Muscle layer of duodenum (tissue), 2 donors: ENCODE data around the gene DSG3.

Source experiments
- H3K27ac ChIP-seq: one replicate; pipeline ENCODE4 v1.7.0; 2013; ENCODE audit warnings: mild to moderate bottlenecking, low read length
- H3K27me3 ChIP-seq: one replicate; pipeline ENCODE4 v1.7.0; 2013; ENCODE audit warnings: low read depth, mild to moderate bottlenecking, control low read depth, low read length
- H3K36me3 ChIP-seq, 2 donors: one replicate each; pipeline ENCODE4 v1.7.0; 2013; ENCODE audit warnings: low read length in 2 of 2, control low read depth in 1 of 2, mild to moderate bottlenecking in 1 of 2; ENCODE audit not compliant: insufficient read depth in 2 of 2, control insufficient read depth in 1 of 2
- H3K4me1 ChIP-seq, 2 donors: one replicate each; pipeline ENCODE4 v1.7.0; 2013; ENCODE audit warnings: low read length in 2 of 2, mild to moderate bottlenecking in 2 of 2, control low read depth in 1 of 2, moderate library complexity in 1 of 2; ENCODE audit not compliant: insufficient read depth in 2 of 2, control insufficient read depth in 1 of 2
- H3K4me3 ChIP-seq, 2 donors: one replicate each; pipeline ENCODE4 v1.7.0; 2013; ENCODE audit warnings: low read length in 2 of 2, low read depth in 1 of 2, mild to moderate bottlenecking in 1 of 2
- H3K9me3 ChIP-seq, 2 donors: one replicate each; pipeline ENCODE4 v1.7.0; 2013; ENCODE audit warnings: low read length in 2 of 2, control low read depth in 1 of 2, mild to moderate bottlenecking in 1 of 2; ENCODE audit not compliant: control insufficient read depth in 1 of 2
- donor health status: healthy.

The DSG3 gene

DNA sequence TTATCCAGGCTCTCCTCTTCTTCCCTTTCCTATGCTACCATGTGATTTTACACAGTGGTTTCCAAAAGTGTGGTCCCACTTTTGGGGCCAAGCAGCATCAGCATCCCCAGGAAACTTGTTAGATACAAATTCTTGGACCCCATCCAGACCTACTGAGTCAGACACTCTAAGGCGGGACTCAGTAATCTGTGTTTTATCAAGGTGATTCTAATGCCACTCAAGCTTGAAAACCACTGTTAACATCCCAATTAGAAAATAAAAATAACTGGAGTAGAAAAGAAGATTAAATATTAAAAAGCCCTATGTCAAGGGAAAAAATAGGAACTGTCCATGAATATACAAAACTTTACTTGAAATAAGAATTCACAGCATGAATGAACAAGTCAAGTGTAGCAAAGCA is 61.2 kb downstream of the DSG3 start:
- no peaks in the 10 kb centered on the region for H3K4me1 ChIP-seq
- H3K27ac ChIP-seq: no peak overlapping the region
- H3K9me3 ChIP-seq: no peaks in the 10 kb centered on the region
- no peak overlapping the region for H3K4me3 ChIP-seq
- H3K36me3 ChIP-seq: no peaks in the 10 kb centered on the region
- no peaks in the 10 kb centered on the region for H3K27me3 ChIP-seq

- Histone ChIP-seq H3K9me3 (no peaks in the 10 kb centered on the region), H3K27ac (no peak overlapping the region), H3K27me3 (no peaks in the 10 kb centered on the region), H3K4me3 (no peak overlapping the region), H3K36me3 (no peaks in the 10 kb centered on the region), H3K4me1 (no peaks in the 10 kb centered on the region)
These were observed 62.0 kb downstream of the DSG3 start for GRCh38 chr18:31509571-31509970.

DNA sequence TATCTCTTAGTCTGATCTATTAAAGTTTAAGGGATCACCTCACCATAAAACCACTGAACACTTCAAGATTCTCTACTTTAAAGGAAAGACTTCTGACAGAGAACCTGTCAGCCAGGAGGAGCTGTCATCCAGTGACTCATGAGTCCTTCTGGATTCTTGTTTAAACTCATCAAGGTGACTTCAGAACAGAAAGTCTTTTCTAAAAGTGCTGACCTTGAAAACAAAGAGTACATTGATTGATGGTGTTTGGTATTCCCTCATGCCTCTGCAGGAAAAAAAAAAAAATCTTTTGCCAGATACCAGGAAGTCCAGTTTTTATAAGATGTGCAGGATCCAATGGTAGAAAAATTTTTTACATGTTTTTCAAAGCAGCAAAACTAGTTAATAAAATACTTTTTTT is 62.8 kb downstream of the DSG3 start:
- Histone ChIP-seq H3K4me3 (no peak overlapping the region), H3K4me1 (no peaks in the 10 kb centered on the region), H3K36me3 (no peaks in the 10 kb centered on the region), H3K27me3 (no peaks in the 10 kb centered on the region), H3K9me3 (no peaks in the 10 kb centered on the region), H3K27ac (no peak overlapping the region)

- H3K36me3 ChIP-seq: no peaks in the 10 kb centered on the region
- no peaks in the 10 kb centered on the region for H3K9me3 ChIP-seq
- H3K4me1 ChIP-seq: no peaks in the 10 kb centered on the region
- no peaks in the 10 kb centered on the region for H3K27me3 ChIP-seq
- no peak overlapping the region for H3K27ac ChIP-seq
- H3K4me3 ChIP-seq: no peak overlapping the region
These were observed 63.6 kb downstream of the DSG3 start for GRCh38 chr18:31511098-31511497.

- H3K27me3 ChIP-seq: no peaks in the 10 kb centered on the region
- no peaks in the 10 kb centered on the region for H3K36me3 ChIP-seq
- no peaks in the 10 kb centered on the region for H3K4me1 ChIP-seq
- no peaks in the 10 kb centered on the region for H3K9me3 ChIP-seq
- H3K4me3 ChIP-seq: no peak overlapping the region
- H3K27ac ChIP-seq: peak overlapping the region; percentile 39
These were observed 64.7 kb downstream of the DSG3 start for GRCh38 chr18:31512203-31512764.

DNA sequence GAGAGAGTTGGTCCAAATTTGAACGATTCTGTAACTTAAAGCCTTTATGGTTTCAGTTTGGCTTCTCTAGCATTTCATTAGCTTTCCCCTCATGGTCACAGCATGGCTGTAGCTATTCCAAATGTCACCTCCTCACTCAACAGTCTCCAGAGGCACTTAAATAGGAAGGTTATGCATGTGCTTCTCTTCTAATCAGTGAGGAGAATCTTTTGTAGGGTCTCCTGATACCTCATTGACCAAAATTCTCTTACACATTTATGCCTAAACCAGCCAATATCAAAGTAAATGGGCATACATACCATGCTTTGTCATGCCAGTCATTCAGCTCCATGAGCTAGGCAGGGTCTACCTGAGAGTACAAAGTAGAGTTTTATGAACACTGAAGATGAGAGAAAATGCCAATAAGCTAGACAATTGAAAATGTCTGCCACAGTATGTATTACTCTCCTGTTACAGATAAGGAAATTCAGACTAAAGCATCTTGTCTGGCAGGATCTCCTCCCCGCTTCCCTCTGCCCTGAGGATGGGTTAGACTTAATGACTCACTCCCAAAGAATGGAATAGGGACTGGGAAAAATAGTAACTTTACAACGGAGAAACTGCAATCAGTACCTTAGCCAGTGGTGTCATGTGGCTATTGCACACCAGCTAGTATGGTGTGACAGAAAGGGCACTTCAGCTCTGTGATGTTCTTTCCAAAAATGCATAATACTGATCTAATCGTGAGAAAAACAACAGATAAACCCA is 65.8 kb downstream of the DSG3 start:
- Histone ChIP-seq H3K27me3 (no peaks in the 10 kb centered on the region), H3K36me3 (no peaks in the 10 kb centered on the region), H3K9me3 (no peaks in the 10 kb centered on the region)

DNA sequence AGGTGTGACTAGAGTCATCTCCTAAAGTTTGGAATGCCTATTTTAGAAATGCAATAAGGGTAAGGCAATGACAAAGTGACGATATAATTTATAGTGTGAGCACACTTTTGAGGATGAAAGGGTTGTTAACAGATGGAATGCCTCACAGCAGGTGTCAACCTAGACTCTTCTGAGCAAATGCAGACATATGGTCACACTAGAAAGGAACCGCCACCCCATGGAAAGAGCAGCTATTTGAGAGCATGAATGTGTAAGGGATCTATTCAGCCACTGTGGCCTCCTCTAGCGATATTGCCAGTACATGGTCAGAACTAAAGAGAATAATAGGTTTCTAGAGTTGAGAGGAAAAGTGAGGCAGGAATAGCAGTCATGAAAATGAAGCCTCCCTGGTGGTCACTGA is 68.9 kb downstream of the DSG3 start:
- H3K36me3 ChIP-seq: no peaks in the 10 kb centered on the region
- no peak overlapping the region for H3K4me3 ChIP-seq
- no peak overlapping the region for H3K27ac ChIP-seq
- H3K9me3 ChIP-seq: no peaks in the 10 kb centered on the region
- H3K27me3 ChIP-seq: no peaks in the 10 kb centered on the region
- H3K4me1 ChIP-seq: no peaks in the 10 kb centered on the region

More for the DNA sequence above, 65.8 kb downstream of the DSG3 start:
- H3K4me3 ChIP-seq: no peak overlapping the region
- H3K4me1 ChIP-seq: no peaks in the 10 kb centered on the region
- H3K27ac ChIP-seq: no peak overlapping the region

DNA sequence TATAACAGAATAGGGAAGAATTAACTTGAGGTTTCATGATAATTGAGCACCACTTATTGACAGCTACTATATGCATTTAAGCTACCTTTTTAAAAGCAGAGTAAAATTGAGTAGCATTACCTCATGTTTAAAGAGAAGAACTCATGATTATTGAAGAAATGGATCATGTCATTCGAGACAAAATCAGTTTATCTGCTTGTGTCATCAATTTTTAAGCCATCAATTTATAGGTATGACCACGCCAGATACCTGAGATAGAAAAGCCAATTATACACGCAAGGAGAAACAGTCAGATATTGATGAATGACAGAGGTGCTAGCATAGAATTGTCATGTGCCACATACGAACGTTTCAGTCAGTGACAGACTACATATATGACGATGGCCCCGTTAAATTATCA is 78.8 kb downstream of the DSG3 start:
- Histone ChIP-seq H3K4me1 (no peaks in the 10 kb centered on the region), H3K27ac (no peak overlapping the region), H3K36me3 (no peaks in the 10 kb centered on the region), H3K4me3 (no peak overlapping the region), H3K27me3 (no peaks in the 10 kb centered on the region), H3K9me3 (no peaks in the 10 kb centered on the region)
